Muscle layer of duodenum (tissue), 2 donors: ENCODE measurements around the gene MARCKSL1.
"Not testable (repeated sequence)": the region's sequence is repeated elsewhere in the genome, so short reads cannot be mapped to it uniquely, and the experiment has no call there.

Experiments
- H3K27ac ChIP-seq: one replicate; pipeline ENCODE4 v1.7.0; 2013; ENCODE audit warnings: mild to moderate bottlenecking, low read length
- H3K27me3 ChIP-seq: one replicate; pipeline ENCODE4 v1.7.0; 2013; ENCODE audit warnings: low read depth, mild to moderate bottlenecking, control low read depth, low read length
- H3K36me3 ChIP-seq, 2 donors: one replicate each; pipeline ENCODE4 v1.7.0; 2013; ENCODE audit warnings: low read length in 2 of 2, control low read depth in 1 of 2, mild to moderate bottlenecking in 1 of 2; ENCODE audit not compliant: insufficient read depth in 2 of 2, control insufficient read depth in 1 of 2
- H3K4me1 ChIP-seq, 2 donors: one replicate each; pipeline ENCODE4 v1.7.0; 2013; ENCODE audit warnings: low read length in 2 of 2, mild to moderate bottlenecking in 2 of 2, control low read depth in 1 of 2, moderate library complexity in 1 of 2; ENCODE audit not compliant: insufficient read depth in 2 of 2, control insufficient read depth in 1 of 2
- H3K4me3 ChIP-seq, 2 donors: one replicate each; pipeline ENCODE4 v1.7.0; 2013; ENCODE audit warnings: low read length in 2 of 2, low read depth in 1 of 2, mild to moderate bottlenecking in 1 of 2
- H3K9me3 ChIP-seq, 2 donors: one replicate each; pipeline ENCODE4 v1.7.0; 2013; ENCODE audit warnings: low read length in 2 of 2, control low read depth in 1 of 2, mild to moderate bottlenecking in 1 of 2; ENCODE audit not compliant: control insufficient read depth in 1 of 2
- donor health status: healthy.

MARCKSL1 gene

DNA sequence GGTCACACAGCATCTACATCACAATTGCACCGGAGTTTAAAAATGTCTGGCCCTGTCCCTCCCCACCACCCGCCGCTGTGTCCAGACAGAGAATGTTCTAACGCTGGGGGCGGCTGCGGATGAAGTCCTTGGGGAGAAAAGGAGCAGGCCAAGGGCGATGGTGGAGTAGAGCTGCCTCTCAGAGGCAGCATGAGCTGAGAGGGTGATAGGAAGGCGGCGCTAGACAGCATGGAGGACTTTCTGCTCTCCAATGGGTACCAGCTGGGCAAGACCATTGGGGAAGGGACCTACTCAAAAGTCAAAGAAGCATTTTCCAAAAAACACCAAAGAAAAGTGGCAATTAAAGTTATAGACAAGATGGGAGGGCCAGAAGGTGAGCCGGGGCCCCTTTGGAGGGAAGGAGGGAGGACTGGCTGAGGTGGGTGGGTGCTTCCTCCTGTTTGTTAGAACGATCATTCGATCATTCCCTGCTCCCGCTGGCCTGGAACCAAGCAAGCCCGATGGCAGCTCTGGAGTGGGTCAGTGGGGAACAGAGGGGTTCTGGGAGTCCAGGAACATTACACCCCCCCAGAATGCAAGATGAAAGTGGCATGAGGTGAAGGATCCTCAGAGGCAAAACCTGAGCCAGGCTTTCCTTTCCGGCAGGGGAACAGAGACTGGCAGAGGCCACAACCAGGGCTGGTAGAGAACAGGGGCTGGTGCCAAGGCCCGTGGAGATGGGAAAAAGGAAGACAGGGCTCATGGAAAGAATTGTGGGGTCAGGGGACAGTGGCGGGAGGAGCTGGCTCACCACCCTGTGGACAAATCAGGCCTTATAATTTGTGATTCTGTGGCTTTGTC lies 26.7 kb upstream of the MARCKSL1 start, which contains the start of the genes FAM229A and TSSK3:
Gene FAM229A (minus strand): TSS at position 12 of the 840 bp plus-strand sequence. CDS start 394 bp downstream, outside the sequence.
Gene TSSK3 (plus strand): TSS at position 66 of the 840 bp plus-strand sequence. CDS start 163 bp downstream, at position 229.
- no peak within 1 kb of the TSS for H3K27ac ChIP-seq
- H3K9me3 ChIP-seq = no peaks in the 10 kb centered on the region
- H3K36me3 ChIP-seq = peaks cover 31 to 40% of the 10 kb centered on the region in 2 donors
- H3K4me1 ChIP-seq = peaks cover 0 to 16% of the 10 kb centered on the region in 2 donors
- H3K4me3 ChIP-seq = peak within 1 kb of the TSS in 1 of 2 donors; percentile 57
- no peaks in the 10 kb centered on the region for H3K27me3 ChIP-seq

DNA sequence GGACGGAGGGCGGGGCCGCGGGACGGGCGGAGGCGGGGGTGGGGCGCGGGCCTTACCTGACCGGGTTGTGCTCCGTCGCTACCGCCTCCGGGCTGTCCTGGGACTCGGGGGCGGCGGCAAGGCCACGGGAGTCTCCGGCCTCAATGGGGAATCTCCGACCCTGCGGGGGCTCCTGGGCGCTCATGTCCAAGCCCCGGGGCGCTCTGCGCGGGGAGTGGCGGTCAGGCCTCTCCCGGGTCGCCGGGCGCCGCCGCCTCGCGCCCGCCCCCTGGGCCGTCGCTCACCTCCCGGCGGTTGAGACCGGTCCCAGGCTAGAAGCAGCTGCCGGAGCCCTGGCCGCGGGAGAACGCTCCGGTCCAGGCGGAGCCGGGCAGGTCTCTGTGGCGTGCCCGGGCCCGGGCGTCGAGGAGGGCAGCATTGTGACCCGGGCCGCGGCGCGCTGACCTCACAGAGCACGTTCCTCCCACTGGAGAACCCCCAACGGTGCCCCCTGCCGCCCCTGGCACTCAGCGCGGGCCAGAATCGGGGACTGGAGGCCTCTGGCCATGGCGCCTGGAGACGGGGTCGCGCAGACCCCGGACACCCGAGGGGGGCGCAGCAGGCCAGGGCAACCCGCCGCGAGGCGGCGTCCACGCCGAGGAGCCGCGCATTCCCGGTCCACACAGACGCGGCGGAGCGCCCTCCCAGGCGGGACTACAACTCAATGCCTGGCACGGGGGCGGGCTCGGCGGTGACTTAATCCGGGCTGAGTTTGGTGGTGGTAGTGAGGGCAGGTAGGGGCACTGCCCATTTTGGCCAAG lies 25.8 kb upstream of the MARCKSL1 start:
- H3K4me1 ChIP-seq = peaks cover 0 to 16% of the 10 kb centered on the region in 2 donors
- no peaks in the 10 kb centered on the region for H3K9me3 ChIP-seq
- no peak overlapping the region for H3K27ac ChIP-seq
- peaks cover 23 to 32% of the 10 kb centered on the region in 2 donors for H3K36me3 ChIP-seq
- H3K4me3 ChIP-seq = peak overlapping the region in 1 of 2 donors; percentile 57
- no peaks in the 10 kb centered on the region for H3K27me3 ChIP-seq

DNA sequence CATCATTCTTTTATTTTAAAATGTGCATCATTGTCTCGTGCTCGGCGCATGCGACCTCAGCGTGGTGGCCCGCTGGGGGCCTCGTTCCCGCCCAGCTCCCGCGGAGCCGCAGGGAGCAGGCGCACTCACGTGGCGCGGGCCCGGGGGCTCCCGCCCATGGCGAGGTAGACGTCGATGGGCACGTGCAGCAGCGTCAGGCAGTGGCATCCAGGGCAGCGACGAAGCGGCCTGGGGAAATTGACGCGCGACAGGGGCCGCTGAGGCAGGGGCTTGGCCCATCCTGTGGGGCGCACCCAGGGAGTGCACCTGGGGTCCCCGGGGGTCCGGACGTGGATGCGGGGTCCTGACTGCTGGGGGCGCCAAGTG lies 25.3 kb upstream of the MARCKSL1 start:
- Histone ChIP-seq H3K27me3 (no peaks in the 10 kb centered on the region), H3K4me3 (peak overlapping the region in 1 of 2 donors; percentile 57), H3K4me1 (peaks cover 0 to 16% of the 10 kb centered on the region in 2 donors), H3K9me3 (no peaks in the 10 kb centered on the region), H3K27ac (no peak overlapping the region), H3K36me3 (peaks cover 17 to 26% of the 10 kb centered on the region in 2 donors)

DNA sequence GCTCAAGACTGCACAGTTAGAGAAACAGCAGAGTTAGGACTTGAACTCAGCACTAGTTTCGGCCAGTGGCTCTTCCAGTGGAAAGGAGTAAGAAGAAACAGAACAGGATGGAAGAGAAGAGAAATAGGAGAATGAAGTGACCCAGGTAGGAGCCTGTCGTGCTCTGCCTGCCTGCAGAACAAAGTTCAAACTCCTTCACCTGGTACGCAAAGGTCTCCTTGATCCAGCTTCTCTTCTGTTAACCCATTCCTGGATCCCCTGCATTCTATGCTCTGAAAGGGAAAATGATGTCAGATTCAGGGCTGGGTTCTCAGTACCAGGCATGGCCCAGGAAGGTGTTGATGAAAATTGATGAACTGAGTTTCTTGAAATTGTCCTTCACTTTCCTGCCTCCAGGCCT lies 22.4 kb upstream of the MARCKSL1 start:
- no peak overlapping the region for H3K27ac ChIP-seq
- H3K4me1 ChIP-seq = peaks cover 0 to 26% of the 10 kb centered on the region in 2 donors

DNA sequence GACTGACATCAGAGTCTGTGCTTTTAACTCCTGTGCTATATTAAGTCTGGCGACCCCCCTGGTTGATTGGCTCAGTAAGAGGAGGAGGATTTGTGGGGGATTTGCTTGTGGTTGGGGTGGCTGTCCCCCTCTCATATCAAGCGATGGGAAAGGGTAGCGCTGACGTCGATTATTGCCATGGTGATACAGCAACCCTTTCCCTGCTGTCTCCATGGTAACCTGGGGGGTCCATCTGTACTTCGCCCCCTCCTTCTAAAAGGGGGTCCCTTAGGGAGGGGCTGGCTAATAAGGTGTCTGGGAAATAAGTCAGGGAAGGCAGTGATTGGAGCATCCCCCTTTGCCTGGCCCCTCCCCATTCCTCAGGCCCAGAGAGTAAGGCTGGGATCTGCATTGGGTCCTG lies 21.6 kb upstream of the MARCKSL1 start:
- H3K27me3 ChIP-seq = no peaks in the 10 kb centered on the region
- H3K9me3 ChIP-seq = no peaks in the 10 kb centered on the region
- H3K36me3 ChIP-seq = no peaks in the 10 kb centered on the region
- H3K27ac ChIP-seq = no peak overlapping the region
- H3K4me3 ChIP-seq = no peak overlapping the region
- H3K4me1 ChIP-seq = peaks cover 0 to 31% of the 10 kb centered on the region in 2 donors

More for the DNA sequence above, 22.4 kb upstream of the MARCKSL1 start:
- Histone ChIP-seq H3K4me3 (no peak overlapping the region), H3K36me3 (peaks cover under 1 to 4% of the 10 kb centered on the region in 2 donors), H3K27me3 (no peaks in the 10 kb centered on the region), H3K9me3 (no peaks in the 10 kb centered on the region)

DNA sequence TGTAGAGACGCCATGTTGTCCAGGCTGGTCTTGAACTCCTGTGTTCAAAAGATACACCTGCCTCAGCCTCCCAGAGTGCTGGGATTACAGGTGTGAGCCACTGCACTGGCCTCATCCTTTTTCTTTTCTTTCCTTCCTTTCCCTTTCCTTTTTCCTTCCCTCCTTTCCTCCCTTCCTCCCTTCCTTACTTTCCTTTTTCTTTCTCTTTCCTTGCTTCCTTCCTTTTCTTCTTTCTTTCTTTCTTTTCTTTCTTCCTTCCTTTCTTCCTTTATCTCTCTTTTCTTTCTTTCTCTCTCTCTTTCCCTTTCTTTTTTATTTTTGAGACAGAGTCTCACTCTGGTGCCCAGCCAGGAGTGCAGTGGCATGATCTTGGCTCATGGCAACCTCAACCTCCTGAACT lies 20.4 kb upstream of the MARCKSL1 start:
- Histone ChIP-seq H3K27me3 (no peaks in the 10 kb centered on the region), H3K27ac (no peak overlapping the region), H3K9me3 (no peaks in the 10 kb centered on the region), H3K4me1 (peaks cover 0 to 29% of the 10 kb centered on the region in 2 donors), H3K4me3 (no peak overlapping the region), H3K36me3 (no peaks in the 10 kb centered on the region)

DNA sequence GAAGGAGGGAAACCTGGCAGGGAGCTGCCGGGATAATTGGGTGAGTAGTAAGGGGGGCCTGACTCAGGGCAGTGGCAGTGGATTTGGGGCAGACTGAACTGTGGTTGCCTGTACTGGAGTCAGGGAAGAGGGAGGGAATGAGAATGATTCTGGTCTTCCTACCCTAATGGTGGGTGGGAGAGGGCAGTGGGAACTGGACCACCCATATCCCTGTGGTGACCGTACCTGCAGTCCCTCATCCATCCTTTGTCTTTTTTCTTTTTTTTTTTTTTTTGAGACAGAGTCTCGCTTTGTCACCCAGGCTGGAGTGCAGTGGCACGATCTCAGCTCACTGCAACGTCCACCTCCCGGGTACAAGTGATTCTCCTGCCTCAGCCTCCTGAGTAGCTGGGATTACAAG lies 19.7 kb upstream of the MARCKSL1 start:
- H3K27ac ChIP-seq = not testable (repeated sequence)

DNA sequence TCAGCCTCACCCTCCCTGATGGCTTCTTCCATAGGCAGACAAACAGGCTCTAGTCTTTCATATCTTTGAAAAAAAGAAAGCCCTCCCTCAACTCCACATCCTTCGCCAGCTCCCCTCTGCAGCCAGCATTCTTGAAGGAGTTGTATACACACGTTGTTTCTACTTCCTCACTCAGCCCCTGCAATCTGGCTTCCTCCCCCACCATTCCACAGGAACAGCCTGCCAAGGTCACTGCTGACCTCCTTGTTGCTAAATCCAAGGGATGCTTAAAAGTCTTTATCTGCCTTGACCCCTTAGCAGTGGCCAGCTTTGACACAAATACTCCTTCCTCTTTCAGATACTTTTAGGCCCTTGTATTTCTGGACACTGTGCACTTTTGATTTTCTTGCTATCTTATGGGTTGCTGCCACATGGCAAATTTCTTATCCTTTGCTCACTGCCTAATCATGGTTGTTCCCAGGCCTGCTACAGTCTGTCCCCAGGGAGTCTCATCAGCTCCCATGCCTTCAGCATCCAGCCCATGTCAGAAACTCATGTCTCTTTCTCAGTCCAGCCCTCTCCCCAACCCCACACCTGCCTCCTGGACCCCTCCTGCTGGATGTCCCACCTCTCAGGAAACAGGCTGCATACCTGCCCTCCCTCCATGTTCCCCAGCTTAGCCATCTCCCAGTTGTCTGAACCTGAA lies 18.0 kb upstream of the MARCKSL1 start:
- Histone ChIP-seq H3K27me3 (no peaks in the 10 kb centered on the region), H3K4me3 (no peak overlapping the region), H3K27ac (peak overlapping the region; percentile 30), H3K4me1 (peaks cover 0 to 29% of the 10 kb centered on the region in 2 donors), H3K9me3 (no peaks in the 10 kb centered on the region), H3K36me3 (no peaks in the 10 kb centered on the region)

More for the DNA sequence above, 19.7 kb upstream of the MARCKSL1 start:
- not testable (repeated sequence) for H3K36me3 ChIP-seq, H3K9me3 ChIP-seq, H3K27me3 ChIP-seq, H3K4me3 ChIP-seq
- peaks cover 0 to 25% of the 10 kb centered on the region in 2 donors for H3K4me1 ChIP-seq

DNA sequence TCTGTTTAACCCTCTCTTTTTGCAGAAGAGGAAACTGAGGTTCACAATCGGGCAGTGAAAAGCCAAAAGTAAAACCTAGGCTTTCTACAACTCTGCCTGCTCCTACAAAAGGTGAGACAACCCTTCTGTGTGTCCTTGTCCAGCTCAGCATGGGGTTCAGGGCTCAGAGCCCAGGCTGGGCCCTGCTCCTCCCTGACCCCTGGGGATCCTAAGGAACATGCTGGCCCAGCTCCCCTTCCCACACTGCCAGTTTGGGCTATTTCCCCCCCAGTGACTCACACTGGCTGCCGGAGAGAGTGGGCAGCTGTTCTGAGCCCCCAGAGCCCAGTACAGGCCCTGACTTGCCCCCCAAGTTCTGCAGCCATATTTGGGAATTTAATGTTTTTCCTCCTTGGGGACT lies 17.4 kb upstream of the MARCKSL1 start:
- no peaks in the 10 kb centered on the region for H3K36me3 ChIP-seq
- no peaks in the 10 kb centered on the region for H3K27me3 ChIP-seq
- H3K4me3 ChIP-seq = no peak overlapping the region
- H3K9me3 ChIP-seq = no peaks in the 10 kb centered on the region
- peaks cover 0 to 30% of the 10 kb centered on the region in 2 donors for H3K4me1 ChIP-seq
- peak overlapping the region; percentile 30 for H3K27ac ChIP-seq

DNA sequence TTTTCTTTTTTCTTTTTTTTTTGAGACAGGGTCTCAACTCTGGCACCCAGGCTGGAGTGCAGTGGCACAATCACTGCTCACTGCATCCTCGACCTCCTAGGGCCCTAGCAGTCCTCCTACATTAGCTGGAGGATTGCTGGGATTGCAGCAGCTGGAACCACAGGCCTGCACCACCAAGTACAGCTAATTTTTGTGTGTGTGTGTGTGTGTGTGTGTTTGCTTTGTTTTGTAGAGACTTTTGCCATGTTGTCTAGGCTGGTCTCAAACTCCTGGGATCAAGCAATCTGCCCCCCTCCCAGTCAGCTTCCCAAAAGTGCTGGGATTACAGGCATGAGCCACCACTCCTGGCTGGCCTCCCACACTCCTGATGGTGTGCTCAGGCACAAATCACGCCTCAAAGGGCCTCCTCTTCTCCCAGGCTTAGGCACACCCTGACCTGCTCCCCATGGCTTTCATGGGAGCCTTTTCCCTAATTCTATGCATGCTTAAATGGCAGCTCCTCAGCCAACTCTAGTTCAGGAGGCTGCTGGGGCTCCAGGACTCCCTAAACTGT lies 16.9 kb upstream of the MARCKSL1 start:
- Histone ChIP-seq H3K4me3 (no peak overlapping the region), H3K27me3 (no peaks in the 10 kb centered on the region), H3K27ac (peak overlapping the region; percentile 30), H3K36me3 (no peaks in the 10 kb centered on the region), H3K9me3 (no peaks in the 10 kb centered on the region), H3K4me1 (peaks cover 0 to 30% of the 10 kb centered on the region in 2 donors)
